SK-N-SH (cell line): Measurements from ENCODE around the gene NDUFC2. TPM values are rescaled to one million over a fixed set of nuclear protein-coding genes. Genes with fewer than 3 reads are reported as not detected.

Experiments
- CTCF ChIA-PET: fragments of 300-600, 350-600 bp; formaldehyde crosslinking; extraction: SDS; loops from one replicate; lab custom pipeline; 2021; lab: Yijun Ruan, JAX
- POLR2A ChIA-PET: fragments of 350-600 bp; sonication (Branson Sonifier 250); formaldehyde crosslinking; extraction: SDS; loops from one replicate; lab custom pipeline; 2020; ENCODE audit warnings: antibody characterized with exemption, inconsistent platforms; lab: Yijun Ruan, JAX
- DNase-seq: peaks from one replicate; pipeline ENCODE4 v3.0.0; 2012
- H2AFZ ChIP-seq: fragments of 200-600 bp; sonication (generic); 2 replicates; pipeline ENCODE4 v1.8.1; 2016; ENCODE audit warnings: antibody characterized with exemption, mild to moderate bottlenecking, low read depth
- H3F3A ChIP-seq: fragments of 200-600 bp; sonication (generic); replicated peaks from 2 replicates; pipeline ENCODE3; 2016; ENCODE audit warnings: antibody characterized with exemption, mild to moderate bottlenecking; ENCODE audit not compliant: insufficient read depth
- H3K27ac ChIP-seq, 2 experiments: fragments of 200-500 bp in 1 of 2; fragments of 200-600 bp in 1 of 2; sonication (Bioruptor generic) in 1 of 2; sonication (generic), shearing (Covaris generic) in 1 of 2; 2 replicates each; pipeline versions ENCODE4 v1.5.1 to v1.6.1; 2014 to 2016; ENCODE audit warnings: low read depth in 2 of 2, inconsistent platforms in 1 of 2, low read length in 1 of 2, mild to moderate bottlenecking in 1 of 2, mixed read lengths in 1 of 2
- H3K27me3 ChIP-seq: fragments of 200-600 bp; sonication (generic), shearing (Covaris generic); 2 replicates; pipeline ENCODE4 v1.6.1; 2016; ENCODE audit warnings: mixed run types; ENCODE audit not compliant: insufficient read depth
- H3K36me3 ChIP-seq, 2 experiments: fragments of 200-500 bp in 1 of 2; fragments of 200-600 bp in 1 of 2; sonication (Bioruptor generic) in 1 of 2; sonication (generic) in 1 of 2; replicated peaks in 1 of 2; 2 replicates each; pipeline versions ENCODE3 to v1.5.1; 2014 to 2016; ENCODE audit warnings: low read length in 1 of 2, mild to moderate bottlenecking in 1 of 2; ENCODE audit not compliant: insufficient read depth in 2 of 2, control insufficient read depth in 1 of 2
- H3K4me1 ChIP-seq, 2 experiments: fragments of 200-500 bp in 1 of 2; fragments of 200-600 bp in 1 of 2; sonication (Bioruptor generic) in 1 of 2; sonication (generic), shearing (Covaris generic) in 1 of 2; 2 replicates each; pipeline versions ENCODE4 v1.5.1 to v1.6.1; 2014 to 2016; ENCODE audit warnings: low read depth in 1 of 2, low read length in 1 of 2, mixed run types in 1 of 2; ENCODE audit not compliant: insufficient read depth in 2 of 2, control insufficient read depth in 1 of 2
- H3K4me2 ChIP-seq: fragments of 200-600 bp; sonication (generic), shearing (Covaris generic); 2 replicates; pipeline ENCODE4 v1.6.1; 2017; ENCODE audit warnings: mixed run types
- H3K4me3 ChIP-seq, 2 experiments: fragments of 200-500 bp in 1 of 2; fragments of 200-600 bp in 1 of 2; sonication (Bioruptor generic) in 1 of 2; sonication (generic), shearing (Covaris generic) in 1 of 2; 2 replicates each; pipeline versions ENCODE4 v1.5.1 to v1.8.1; 2014 to 2016; ENCODE audit warnings: low read depth in 2 of 2, inconsistent platforms in 1 of 2, low read length in 1 of 2, mild to moderate bottlenecking in 1 of 2, mixed read lengths in 1 of 2, moderate library complexity in 1 of 2
- H3K79me2 ChIP-seq: fragments of 200-600 bp; sonication (generic); 2 replicates; pipeline ENCODE4 v1.8.1; 2017; ENCODE audit warnings: mild to moderate bottlenecking; ENCODE audit not compliant: insufficient read depth
- H3K9ac ChIP-seq: fragments of 200-600 bp; sonication (generic); 2 replicates; pipeline ENCODE4 v1.6.1; 2017; ENCODE audit warnings: mixed run types
- H3K9me2 ChIP-seq: fragments of 200-600 bp; sonication (generic); 2 replicates; pipeline ENCODE4 v1.6.1; 2017; ENCODE audit warnings: mixed run types
- H3K9me3 ChIP-seq: fragments of 200-600 bp; sonication (generic); 2 replicates; pipeline ENCODE4 v1.6.1; 2017; ENCODE audit warnings: mixed run types, mild to moderate bottlenecking, moderate library complexity
- H4K20me1 ChIP-seq: fragments of 200-600 bp; sonication (generic); 2 replicates; pipeline ENCODE4 v1.6.1; 2017; ENCODE audit warnings: mild to moderate bottlenecking, mixed run types; ENCODE audit not compliant: insufficient read depth
- EP300 ChIP-seq, 2 experiments: IDR thresholded peaks; 2 replicates each; pipeline versions ENCODE4 v1.4.0 to v1.6.1; 2012; ENCODE audit warnings: borderline replicate concordance in 1 of 2, low read depth in 1 of 2, low read length in 1 of 2
- EZH2phosphoT487 ChIP-seq: fragments of 200-600 bp; sonication (generic); IDR thresholded peaks from 2 replicates; pipeline ENCODE4 v1.6.1; 2017; ENCODE audit warnings: low read depth, mixed run types, mild to moderate bottlenecking, antibody characterized with exemption, moderate library complexity, borderline replicate concordance
- FOSL2 ChIP-seq: IDR thresholded peaks from 2 replicates; pipeline ENCODE4 v1.4.0; 2012; ENCODE audit warnings: low read depth, mild to moderate bottlenecking, moderate library complexity, borderline replicate concordance
- FOXJ3 ChIP-seq: sonication (generic); formaldehyde crosslinking; IDR thresholded peaks from 2 replicates; pipeline ENCODE4 v1.5.1; 2020; ENCODE audit warnings: mild to moderate bottlenecking, missing genetic modification reagents
- FOXM1 ChIP-seq: IDR thresholded peaks from 2 replicates; pipeline ENCODE4 v1.4.0; 2012; ENCODE audit warnings: low read depth, mild to moderate bottlenecking
- GATA2 ChIP-seq: sonication (generic); formaldehyde crosslinking; IDR thresholded peaks from 2 replicates; pipeline ENCODE4 v1.5.0; 2020; ENCODE audit warnings: mild to moderate bottlenecking, missing genetic modification reagents
- NFIC ChIP-seq: IDR thresholded peaks from 2 replicates; pipeline ENCODE4 v1.4.0; 2012; ENCODE audit warnings: borderline replicate concordance
- RAD21 ChIP-seq: IDR thresholded peaks from 2 replicates; pipeline ENCODE4 v1.6.1; 2012; ENCODE audit warnings: mild to moderate bottlenecking, low read length
- SIN3A ChIP-seq: IDR thresholded peaks from 2 replicates; pipeline ENCODE4 v1.6.1; 2012; ENCODE audit warnings: low read depth, mild to moderate bottlenecking, low read length, moderate library complexity, borderline replicate concordance
- TAF1 ChIP-seq: IDR thresholded peaks from 2 replicates; pipeline ENCODE4 v1.6.1; 2012; ENCODE audit warnings: low read depth, mild to moderate bottlenecking, low read length, moderate library complexity, borderline replicate concordance
- YY1 ChIP-seq: IDR thresholded peaks from 2 replicates; pipeline ENCODE4 v1.4.0; 2012; ENCODE audit warnings: low read depth, mild to moderate bottlenecking
- WGBS: methylation state at CpG from one replicate; pipeline ENCODE4 v1.1.6; 2017; ENCODE audit warnings: low lambda C conversion rate; 5-methylcytosine and 5-hydroxymethylcytosine counted together
- polyA plus RNA-seq, 3 experiments: library from polyadenylated mRNA; depleted of rRNA; stranded (reverse); fragments of >200 nt; gene quantifications; 2 replicates each; pipeline ENCODE4 v1.2.3, GENCODE V29; 2012
- TF ChIP-seq, protein P1 (sequence below): IDR thresholded peaks from 2 replicates; pipeline ENCODE4 v1.6.1; 2012; ENCODE audit warnings: mild to moderate bottlenecking, low read depth, low read length, moderate library complexity
- TF ChIP-seq, protein P2 (sequence below): IDR thresholded peaks from 2 replicates; pipeline ENCODE4 v1.4.0; 2012; ENCODE audit warnings: low read depth, borderline replicate concordance
- TF ChIP-seq, protein P3 (sequence below): fragments of 150-350 bp; IDR thresholded peaks from 2 replicates; pipeline ENCODE4 v1.6.1; 2017; ENCODE audit warnings: antibody characterized with exemption, low read length, low read depth, borderline replicate concordance

Gene NDUFC2
- polyA plus RNA-seq, 1 of the 3 experiments (the other 2 are of a cell fraction) = 235 TPM

DNA sequence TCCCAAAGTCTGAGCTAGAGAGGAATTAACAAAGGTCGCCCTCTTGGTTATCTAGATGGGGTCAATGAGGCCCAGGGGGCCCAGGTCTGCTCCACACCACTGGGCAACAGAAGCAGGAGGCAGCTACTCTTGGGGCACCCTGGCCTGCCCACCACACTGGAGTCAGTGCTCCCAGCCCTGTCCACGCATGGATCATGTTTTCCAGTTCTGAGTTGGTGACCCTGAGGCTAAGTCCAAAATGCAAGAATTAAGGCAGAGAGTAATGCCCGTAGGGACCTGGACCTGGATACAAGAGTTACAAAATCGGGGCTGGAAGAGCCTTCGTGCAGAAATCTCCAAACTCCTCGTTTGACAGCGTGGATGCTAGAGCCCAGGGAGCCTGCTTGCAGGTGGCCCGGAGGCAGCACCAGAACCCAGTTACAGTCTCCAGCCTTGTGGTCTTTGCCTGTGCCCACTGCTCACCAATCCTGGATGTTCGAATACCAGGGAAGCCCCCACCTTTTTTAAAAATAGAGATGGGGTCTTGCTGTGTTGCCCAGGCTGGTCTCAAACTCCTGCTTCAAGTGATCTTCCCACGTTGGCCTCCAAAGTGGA is 22.1 kb downstream of the NDUFC2 start (continued):
- TF ChIP-seq, protein P1, sequence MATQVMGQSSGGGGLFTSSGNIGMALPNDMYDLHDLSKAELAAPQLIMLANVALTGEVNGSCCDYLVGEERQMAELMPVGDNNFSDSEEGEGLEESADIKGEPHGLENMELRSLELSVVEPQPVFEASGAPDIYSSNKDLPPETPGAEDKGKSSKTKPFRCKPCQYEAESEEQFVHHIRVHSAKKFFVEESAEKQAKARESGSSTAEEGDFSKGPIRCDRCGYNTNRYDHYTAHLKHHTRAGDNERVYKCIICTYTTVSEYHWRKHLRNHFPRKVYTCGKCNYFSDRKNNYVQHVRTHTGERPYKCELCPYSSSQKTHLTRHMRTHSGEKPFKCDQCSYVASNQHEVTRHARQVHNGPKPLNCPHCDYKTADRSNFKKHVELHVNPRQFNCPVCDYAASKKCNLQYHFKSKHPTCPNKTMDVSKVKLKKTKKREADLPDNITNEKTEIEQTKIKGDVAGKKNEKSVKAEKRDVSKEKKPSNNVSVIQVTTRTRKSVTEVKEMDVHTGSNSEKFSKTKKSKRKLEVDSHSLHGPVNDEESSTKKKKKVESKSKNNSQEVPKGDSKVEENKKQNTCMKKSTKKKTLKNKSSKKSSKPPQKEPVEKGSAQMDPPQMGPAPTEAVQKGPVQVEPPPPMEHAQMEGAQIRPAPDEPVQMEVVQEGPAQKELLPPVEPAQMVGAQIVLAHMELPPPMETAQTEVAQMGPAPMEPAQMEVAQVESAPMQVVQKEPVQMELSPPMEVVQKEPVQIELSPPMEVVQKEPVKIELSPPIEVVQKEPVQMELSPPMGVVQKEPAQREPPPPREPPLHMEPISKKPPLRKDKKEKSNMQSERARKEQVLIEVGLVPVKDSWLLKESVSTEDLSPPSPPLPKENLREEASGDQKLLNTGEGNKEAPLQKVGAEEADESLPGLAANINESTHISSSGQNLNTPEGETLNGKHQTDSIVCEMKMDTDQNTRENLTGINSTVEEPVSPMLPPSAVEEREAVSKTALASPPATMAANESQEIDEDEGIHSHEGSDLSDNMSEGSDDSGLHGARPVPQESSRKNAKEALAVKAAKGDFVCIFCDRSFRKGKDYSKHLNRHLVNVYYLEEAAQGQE = no peak
- TF ChIP-seq NFIC = no peak

DNA sequence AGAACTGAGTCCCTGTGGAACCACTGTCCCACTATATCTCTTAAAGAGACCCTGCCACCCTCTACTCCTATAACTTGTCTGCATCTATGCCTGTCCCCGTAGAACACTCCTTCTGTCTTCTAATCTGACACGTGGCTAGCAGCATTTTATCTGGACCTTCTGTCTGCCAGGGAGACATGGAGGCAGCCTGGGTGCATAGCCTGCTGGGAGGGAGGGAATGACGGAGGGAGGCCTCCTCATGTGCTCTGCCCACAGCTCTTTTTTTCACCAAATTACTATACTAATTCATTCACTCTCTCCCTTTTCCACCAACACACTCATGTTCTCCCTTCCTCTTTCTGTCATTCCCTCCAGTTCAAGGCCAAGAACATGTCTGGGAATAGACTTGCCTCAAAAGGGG is 23.6 kb downstream of the NDUFC2 start:
- Histone ChIP-seq H3K27ac (no peak overlapping the region), H3K79me2 (no peaks in the 10 kb centered on the region), H3K4me1 (peaks cover 2 to 6% of the 10 kb centered on the region in 2 experiments; a peak in 2 of 4 replicates), H3F3A (peaks cover 3% of the 10 kb centered on the region), H3K4me3 (no peak overlapping the region), H3K9ac (no peak overlapping the region), H3K4me2 (no peak overlapping the region), H3K36me3 (no peaks in the 10 kb centered on the region), H3K9me3 (no peaks in the 10 kb centered on the region), H3K27me3 (no peaks in the 10 kb centered on the region), H3K9me2 (no peaks in the 10 kb centered on the region), H2AFZ (no peak overlapping the region), H4K20me1 (no peaks in the 10 kb centered on the region)
- TF ChIP-seq SIN3A = no peak
- TF ChIP-seq, protein P2, sequence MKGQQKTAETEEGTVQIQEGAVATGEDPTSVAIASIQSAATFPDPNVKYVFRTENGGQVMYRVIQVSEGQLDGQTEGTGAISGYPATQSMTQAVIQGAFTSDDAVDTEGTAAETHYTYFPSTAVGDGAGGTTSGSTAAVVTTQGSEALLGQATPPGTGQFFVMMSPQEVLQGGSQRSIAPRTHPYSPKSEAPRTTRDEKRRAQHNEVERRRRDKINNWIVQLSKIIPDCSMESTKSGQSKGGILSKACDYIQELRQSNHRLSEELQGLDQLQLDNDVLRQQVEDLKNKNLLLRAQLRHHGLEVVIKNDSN = no peak
- no peak for TF ChIP-seq FOXJ3 (CRISPR knock-in tag)
- TF ChIP-seq RAD21 = no peak
- no peak for TF ChIP-seq EP300 (IDR thresholded peaks at IDR 0.05; ENCODE audit: borderline replicate concordance in 1 of 2, low read depth in 1 of 2, low read length in 1 of 2)
- no peak for TF ChIP-seq TAF1
- TF ChIP-seq, protein P1 = no peak
- TF ChIP-seq FOSL2 = no peak
- TF ChIP-seq, protein P3, sequence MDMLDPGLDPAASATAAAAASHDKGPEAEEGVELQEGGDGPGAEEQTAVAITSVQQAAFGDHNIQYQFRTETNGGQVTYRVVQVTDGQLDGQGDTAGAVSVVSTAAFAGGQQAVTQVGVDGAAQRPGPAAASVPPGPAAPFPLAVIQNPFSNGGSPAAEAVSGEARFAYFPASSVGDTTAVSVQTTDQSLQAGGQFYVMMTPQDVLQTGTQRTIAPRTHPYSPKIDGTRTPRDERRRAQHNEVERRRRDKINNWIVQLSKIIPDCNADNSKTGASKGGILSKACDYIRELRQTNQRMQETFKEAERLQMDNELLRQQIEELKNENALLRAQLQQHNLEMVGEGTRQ = no peak
- no peak for TF ChIP-seq GATA2 (CRISPR knock-in tag)
- TF ChIP-seq YY1 = no peak
- no peak for TF ChIP-seq FOXM1
- TF ChIP-seq EZH2phosphoT487 = no peak
- CTCF ChIA-PET = interaction anchor here (4.0 kb wide), 1 partner anchor 10 kb away, joined by 28 read pairs; no protein-coding TSS in a partner anchor
- 90% methylated on average over 3 of the region's 3 CpGs for WGBS
- POLR2A ChIA-PET = no interaction called here
- DNase-seq = no peak
